ENCODE measurements around the gene FAM171A1.
"Not testable (repeated sequence)": the region's sequence is repeated elsewhere in the genome, so short reads cannot be mapped to it uniquely, and the experiment has no call there.

The FAM171A1 gene

GRCh38 chr10:15279236-15279635, 91.9 kb downstream of the FAM171A1 start:
- no peak for DNase-seq

GRCh38 chr10:15278786-15279185, 92.3 kb downstream of the FAM171A1 start:
- no peak for DNase-seq

GRCh38 chr10:15276039-15276438, 95.0 kb downstream of the FAM171A1 start:
- not testable (repeated sequence) for DNase-seq

GRCh38 chr10:15269838-15270237, 101.3 kb downstream of the FAM171A1 start:
- not testable (repeated sequence) for DNase-seq

- DNase-seq, result no peak
Observed at GRCh38 chr10:15267496-15267895, 103.6 kb downstream of the FAM171A1 start.

GRCh38 chr10:15266117-15266516, 105.0 kb downstream of the FAM171A1 start:
- DNase-seq, result no peak

GRCh38 chr10:15265558-15265957, 105.5 kb downstream of the FAM171A1 start:
- no peak for DNase-seq

- no peak for DNase-seq
Observed at GRCh38 chr10:15265056-15265455, 106.0 kb downstream of the FAM171A1 start.

GRCh38 chr10:15263657-15264323, 107.3 kb downstream of the FAM171A1 start:
- no peak for DNase-seq

- no peak for DNase-seq
Observed at GRCh38 chr10:15262036-15262713, 108.9 kb downstream of the FAM171A1 start.

- DNase-seq, result no peak
Observed at GRCh38 chr10:15259136-15259535, 112.0 kb downstream of the FAM171A1 start.

- DNase-seq, result no peak
Observed at GRCh38 chr10:15258255-15258654, 112.8 kb downstream of the FAM171A1 start.

GRCh38 chr10:15255961-15256360, 115.1 kb downstream of the FAM171A1 start:
- DNase-seq, result no peak

- DNase-seq, result peak; percentile 49
Observed at GRCh38 chr10:15254808-15255648, 116.1 kb downstream of the FAM171A1 start.

GRCh38 chr10:15253951-15254807, 116.9 kb downstream of the FAM171A1 start:
- DNase-seq, result no peak

- DNase-seq, result no peak
Observed at GRCh38 chr10:15252396-15252795, 118.7 kb downstream of the FAM171A1 start.

- DNase-seq, result no peak
Observed at GRCh38 chr10:15251791-15252380, 119.2 kb downstream of the FAM171A1 start.

GRCh38 chr10:15245530-15245929, 125.6 kb downstream of the FAM171A1 start:
- DNase-seq, result peak; percentile 37

- DNase-seq, result no peak
Observed at GRCh38 chr10:15244635-15245197, 126.4 kb downstream of the FAM171A1 start.

- no peak for DNase-seq
Observed at GRCh38 chr10:15242261-15242840, 128.7 kb downstream of the FAM171A1 start.

- DNase-seq, result no peak
Observed at GRCh38 chr10:15241306-15241705, 129.8 kb downstream of the FAM171A1 start.
